Ishikawa (cell line): ENCODE results near the gene EGF.

ENCODE experiments used
- CEBPB ChIP-seq: IDR thresholded peaks from 2 replicates; pipeline ENCODE4 v1.6.1; 2012
- EP300 ChIP-seq: IDR thresholded peaks from 2 replicates; pipeline ENCODE4 v1.6.1; 2012; ENCODE audit warnings: borderline replicate concordance
- TEAD4 ChIP-seq: IDR thresholded peaks from 2 replicates; pipeline ENCODE4 v1.6.1; 2012
- ZBTB7A ChIP-seq: IDR thresholded peaks from 2 replicates; pipeline ENCODE4 v1.6.1; 2012; ENCODE audit warnings: low read depth
- TF ChIP-seq, protein P1 (sequence below): IDR thresholded peaks from 2 replicates; pipeline ENCODE4 v1.6.1; 2012; ENCODE audit warnings: low read depth, mild to moderate bottlenecking
- TF ChIP-seq, protein P2 (sequence below): IDR thresholded peaks from 2 replicates; pipeline ENCODE4 v1.6.1; 2012

GRCh38 chr4:109910256-109910655, 2.4 kb upstream of the EGF start:
- TF ChIP-seq, protein P1, sequence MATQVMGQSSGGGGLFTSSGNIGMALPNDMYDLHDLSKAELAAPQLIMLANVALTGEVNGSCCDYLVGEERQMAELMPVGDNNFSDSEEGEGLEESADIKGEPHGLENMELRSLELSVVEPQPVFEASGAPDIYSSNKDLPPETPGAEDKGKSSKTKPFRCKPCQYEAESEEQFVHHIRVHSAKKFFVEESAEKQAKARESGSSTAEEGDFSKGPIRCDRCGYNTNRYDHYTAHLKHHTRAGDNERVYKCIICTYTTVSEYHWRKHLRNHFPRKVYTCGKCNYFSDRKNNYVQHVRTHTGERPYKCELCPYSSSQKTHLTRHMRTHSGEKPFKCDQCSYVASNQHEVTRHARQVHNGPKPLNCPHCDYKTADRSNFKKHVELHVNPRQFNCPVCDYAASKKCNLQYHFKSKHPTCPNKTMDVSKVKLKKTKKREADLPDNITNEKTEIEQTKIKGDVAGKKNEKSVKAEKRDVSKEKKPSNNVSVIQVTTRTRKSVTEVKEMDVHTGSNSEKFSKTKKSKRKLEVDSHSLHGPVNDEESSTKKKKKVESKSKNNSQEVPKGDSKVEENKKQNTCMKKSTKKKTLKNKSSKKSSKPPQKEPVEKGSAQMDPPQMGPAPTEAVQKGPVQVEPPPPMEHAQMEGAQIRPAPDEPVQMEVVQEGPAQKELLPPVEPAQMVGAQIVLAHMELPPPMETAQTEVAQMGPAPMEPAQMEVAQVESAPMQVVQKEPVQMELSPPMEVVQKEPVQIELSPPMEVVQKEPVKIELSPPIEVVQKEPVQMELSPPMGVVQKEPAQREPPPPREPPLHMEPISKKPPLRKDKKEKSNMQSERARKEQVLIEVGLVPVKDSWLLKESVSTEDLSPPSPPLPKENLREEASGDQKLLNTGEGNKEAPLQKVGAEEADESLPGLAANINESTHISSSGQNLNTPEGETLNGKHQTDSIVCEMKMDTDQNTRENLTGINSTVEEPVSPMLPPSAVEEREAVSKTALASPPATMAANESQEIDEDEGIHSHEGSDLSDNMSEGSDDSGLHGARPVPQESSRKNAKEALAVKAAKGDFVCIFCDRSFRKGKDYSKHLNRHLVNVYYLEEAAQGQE: no peak
- no peak for TF ChIP-seq CEBPB
- no peak for TF ChIP-seq TEAD4
- no peak for TF ChIP-seq ZBTB7A
- no peak for TF ChIP-seq EP300
- TF ChIP-seq, protein P2, sequence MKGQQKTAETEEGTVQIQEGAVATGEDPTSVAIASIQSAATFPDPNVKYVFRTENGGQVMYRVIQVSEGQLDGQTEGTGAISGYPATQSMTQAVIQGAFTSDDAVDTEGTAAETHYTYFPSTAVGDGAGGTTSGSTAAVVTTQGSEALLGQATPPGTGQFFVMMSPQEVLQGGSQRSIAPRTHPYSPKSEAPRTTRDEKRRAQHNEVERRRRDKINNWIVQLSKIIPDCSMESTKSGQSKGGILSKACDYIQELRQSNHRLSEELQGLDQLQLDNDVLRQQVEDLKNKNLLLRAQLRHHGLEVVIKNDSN: no peak
